ENCODE data around the gene ALG3. TPM values are rescaled to one million over a fixed set of nuclear protein-coding genes. Genes with fewer than 3 reads are reported as not detected.

Gene ALG3
- total RNA-seq, 4 donors from 2014 or later, result 36.6 to 63.0 (median 59.2) TPM

GRCh38 chr3:184237211-184237610 lies 11.6 kb downstream of the ALG3 start:
- WGBS, result 81% methylated on average over 5 of the region's 7 CpGs
- TF ChIP-seq EP300 (IDR thresholded peaks at IDR 0.05) (no peak), CTCF (IDR thresholded peaks at IDR 0.05) (no peak), POLR2A (IDR thresholded peaks at IDR 0.05) (no peak), POLR2AphosphoS5 (IDR thresholded peaks at IDR 0.05) (no peak)
- peaks cover 13% of the 10 kb centered on the region for H3K27me3 ChIP-seq
- peaks cover 3% of the 10 kb centered on the region for H3K36me3 ChIP-seq
- DNase-seq (ENCODE audit: low spot score in 2 of 2), result no peak
- no peaks in the 10 kb centered on the region for H3K9me3 ChIP-seq
- H3K4me3 ChIP-seq, result no peak overlapping the region
- H3K4me1 ChIP-seq, result peaks cover 8% of the 10 kb centered on the region
- no peak overlapping the region for H3K27ac ChIP-seq

- DNase-seq (ENCODE audit: low spot score in 2 of 2), result no peak
- H3K27ac ChIP-seq, result no peak overlapping the region
- 80% methylated on average over 1 of the region's 3 CpGs for WGBS
- H3K36me3 ChIP-seq, result no peaks in the 10 kb centered on the region
- peaks cover 19% of the 10 kb centered on the region for H3K27me3 ChIP-seq
- peaks cover 6% of the 10 kb centered on the region for H3K4me1 ChIP-seq
- no peak overlapping the region for H3K4me3 ChIP-seq
- no peaks in the 10 kb centered on the region for H3K9me3 ChIP-seq
- TF ChIP-seq CTCF (IDR thresholded peaks at IDR 0.05) (no peak), POLR2AphosphoS5 (IDR thresholded peaks at IDR 0.05) (no peak), EP300 (IDR thresholded peaks at IDR 0.05) (no peak), POLR2A (IDR thresholded peaks at IDR 0.05) (no peak)
Observed at GRCh38 chr3:184236636-184237035, 12.1 kb downstream of the ALG3 start.

- Histone ChIP-seq H3K4me1 (peaks cover 3% of the 10 kb centered on the region), H3K4me3 (no peak overlapping the region), H3K36me3 (no peaks in the 10 kb centered on the region), H3K27me3 (peaks cover 25% of the 10 kb centered on the region), H3K9me3 (no peaks in the 10 kb centered on the region), H3K27ac (no peak overlapping the region)
- TF ChIP-seq EP300 (IDR thresholded peaks at IDR 0.05) (no peak), POLR2A (IDR thresholded peaks at IDR 0.05) (no peak), CTCF (IDR thresholded peaks at IDR 0.05) (no peak), POLR2AphosphoS5 (IDR thresholded peaks at IDR 0.05) (no peak)
- WGBS, result 62% methylated on average over 6 of the region's 14 CpGs
- no peak for DNase-seq (ENCODE audit: low spot score in 2 of 2)
Observed at GRCh38 chr3:184236033-184236410, 12.7 kb downstream of the ALG3 start.

- Histone ChIP-seq H3K27ac (no peak overlapping the region), H3K36me3 (no peaks in the 10 kb centered on the region), H3K27me3 (peaks cover 30% of the 10 kb centered on the region), H3K4me1 (peaks cover 8% of the 10 kb centered on the region), H3K4me3 (no peak overlapping the region), H3K9me3 (no peaks in the 10 kb centered on the region)
- WGBS, result 76% methylated on average over 4 of the region's 4 CpGs
- no peak for DNase-seq (ENCODE audit: low spot score in 2 of 2)
- TF ChIP-seq POLR2A (IDR thresholded peaks at IDR 0.05) (no peak), CTCF (IDR thresholded peaks at IDR 0.05) (no peak), POLR2AphosphoS5 (IDR thresholded peaks at IDR 0.05) (no peak), EP300 (IDR thresholded peaks at IDR 0.05) (no peak)
Observed at GRCh38 chr3:184235381-184236032, 13.3 kb downstream of the ALG3 start.

GRCh38 chr3:184234671-184235380 lies 13.9 kb downstream of the ALG3 start:
- no peaks in the 10 kb centered on the region for H3K36me3 ChIP-seq
- TF ChIP-seq EP300 (IDR thresholded peaks at IDR 0.05) (no peak), CTCF (IDR thresholded peaks at IDR 0.05) (no peak), POLR2A (IDR thresholded peaks at IDR 0.05) (no peak), POLR2AphosphoS5 (IDR thresholded peaks at IDR 0.05) (no peak)
- 86% methylated on average over 17 of the region's 19 CpGs for WGBS
- H3K27me3 ChIP-seq, result peaks cover 37% of the 10 kb centered on the region
- peaks cover 15% of the 10 kb centered on the region for H3K4me1 ChIP-seq
- no peak overlapping the region for H3K27ac ChIP-seq
- no peaks in the 10 kb centered on the region for H3K9me3 ChIP-seq
- DNase-seq (ENCODE audit: low spot score in 2 of 2), result no peak
- H3K4me3 ChIP-seq, result no peak overlapping the region

Measured in suprapubic skin (tissue), 4 donors.